ENCODE measurements around the gene ADGRL1.
"Not testable (repeated sequence)": the region's sequence is repeated elsewhere in the genome, so short reads cannot be mapped to it uniquely, and the experiment has no call there.

ADGRL1 gene

DNA sequence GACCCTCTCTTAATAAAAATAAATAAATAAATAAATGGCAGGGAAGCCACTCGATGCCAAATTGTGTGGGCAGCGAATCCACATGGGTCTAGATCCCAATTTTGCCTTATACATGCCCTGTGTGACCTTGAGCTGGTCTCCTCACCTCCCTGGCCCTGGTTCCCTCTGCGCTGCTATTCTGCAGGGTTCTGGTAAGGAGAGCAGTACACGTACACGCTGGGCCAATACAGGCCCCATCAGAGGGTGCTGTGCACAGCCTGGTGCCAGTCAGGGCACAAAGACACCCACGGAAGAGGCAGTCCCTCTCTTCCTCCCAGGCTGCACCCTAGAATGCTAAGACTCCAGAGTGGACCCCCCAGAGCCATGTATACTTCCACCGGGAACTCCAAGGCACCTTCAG lies 17.9 kb downstream of the ADGRL1 start:
- FAIRE-seq, result not testable (repeated sequence)

DNA sequence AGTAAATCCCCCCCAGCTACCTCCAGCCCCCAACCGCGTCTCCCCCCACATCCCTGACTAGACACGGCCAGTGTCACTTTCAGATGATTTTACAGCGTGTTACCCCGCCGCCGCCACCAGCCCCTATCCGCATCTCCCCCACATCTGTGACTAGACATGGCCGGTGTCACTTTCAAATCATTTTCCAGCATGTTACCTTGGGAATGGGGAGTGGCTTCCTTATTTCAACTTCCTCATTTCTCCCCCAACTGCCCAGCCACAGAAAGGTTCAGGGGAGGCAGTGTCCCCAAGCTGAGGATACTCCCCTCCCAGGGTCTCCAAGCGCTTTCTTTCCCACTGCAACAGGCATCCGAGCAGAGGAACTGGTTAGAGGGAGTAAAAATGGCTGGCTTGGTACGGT lies 18.4 kb downstream of the ADGRL1 start:
- no peak for FAIRE-seq

DNA sequence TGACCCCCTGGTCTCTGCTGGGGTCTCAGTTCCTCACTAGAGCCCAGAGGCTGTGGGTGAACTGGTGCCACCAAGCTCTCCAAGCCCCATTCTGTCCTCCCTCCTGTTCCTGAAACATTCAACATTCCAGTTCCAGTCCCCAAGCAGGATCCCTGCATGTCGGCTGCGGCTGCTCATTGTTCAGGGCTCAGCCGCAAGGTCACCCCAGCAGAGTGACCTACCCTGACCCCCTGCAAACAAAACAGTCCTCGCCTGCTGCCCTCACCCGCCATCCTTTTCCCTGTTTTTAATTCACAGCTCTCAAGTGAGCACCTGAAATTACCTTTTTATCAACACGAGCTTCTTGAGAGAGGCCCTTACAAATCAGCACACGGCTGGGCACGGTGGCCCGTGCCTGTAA lies 19.3 kb downstream of the ADGRL1 start:
- FAIRE-seq, result not testable (repeated sequence)

DNA sequence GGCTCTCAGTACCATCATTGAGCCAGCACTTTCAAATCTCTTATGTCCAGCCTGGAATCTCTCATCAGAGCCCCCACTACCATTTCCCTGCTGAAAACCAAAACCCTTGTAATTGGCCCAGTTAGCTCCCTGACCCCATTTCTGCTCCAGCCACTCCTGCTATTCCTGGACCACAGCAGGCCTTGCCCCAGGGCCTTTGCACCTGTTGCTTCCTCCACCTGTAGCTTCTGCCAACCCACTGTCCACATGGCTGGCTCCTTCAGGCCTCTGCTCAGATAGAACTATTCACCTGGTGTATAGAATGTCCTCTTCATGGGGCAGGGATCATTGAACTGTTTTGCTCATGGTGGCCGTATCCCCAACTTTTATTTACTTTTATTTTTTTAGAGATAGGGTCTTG lies 20.3 kb downstream of the ADGRL1 start:
- not testable (repeated sequence) for FAIRE-seq

GRCh38 chr19:14185158-14185557 lies 20.8 kb downstream of the ADGRL1 start:
- no peak for FAIRE-seq

GRCh38 chr19:14183741-14184350 lies 22.1 kb downstream of the ADGRL1 start:
- FAIRE-seq, result no peak

- FAIRE-seq, result no peak
Observed at GRCh38 chr19:14182476-14182875, 23.5 kb downstream of the ADGRL1 start.

DNA sequence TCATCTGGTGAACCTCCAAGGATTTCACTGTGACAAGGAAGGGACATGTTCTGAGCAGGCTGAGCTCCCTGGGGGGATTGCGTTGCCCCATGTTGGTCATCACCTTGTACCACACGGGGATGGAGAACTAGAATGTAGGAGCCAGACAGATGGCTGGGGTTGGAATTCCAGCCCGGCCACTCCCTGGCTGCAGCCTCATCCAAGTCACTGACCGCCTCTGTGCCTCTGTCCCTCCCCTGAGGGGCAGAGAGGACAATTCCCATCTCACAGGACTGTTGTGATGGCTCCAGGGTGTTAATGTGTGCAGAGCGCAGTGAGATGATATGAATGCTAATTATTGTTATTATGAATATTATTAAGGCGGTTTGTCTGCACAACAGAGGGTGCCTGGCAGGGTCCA lies 24.1 kb downstream of the ADGRL1 start:
- FAIRE-seq, result no peak

GRCh38 chr19:14181199-14181598 lies 24.8 kb downstream of the ADGRL1 start:
- not testable (repeated sequence) for FAIRE-seq

GRCh38 chr19:14177496-14178074 lies 28.4 kb downstream of the ADGRL1 start:
- no peak for FAIRE-seq

- no peak for FAIRE-seq
Observed at GRCh38 chr19:14175351-14175792, 30.6 kb downstream of the ADGRL1 start.

DNA sequence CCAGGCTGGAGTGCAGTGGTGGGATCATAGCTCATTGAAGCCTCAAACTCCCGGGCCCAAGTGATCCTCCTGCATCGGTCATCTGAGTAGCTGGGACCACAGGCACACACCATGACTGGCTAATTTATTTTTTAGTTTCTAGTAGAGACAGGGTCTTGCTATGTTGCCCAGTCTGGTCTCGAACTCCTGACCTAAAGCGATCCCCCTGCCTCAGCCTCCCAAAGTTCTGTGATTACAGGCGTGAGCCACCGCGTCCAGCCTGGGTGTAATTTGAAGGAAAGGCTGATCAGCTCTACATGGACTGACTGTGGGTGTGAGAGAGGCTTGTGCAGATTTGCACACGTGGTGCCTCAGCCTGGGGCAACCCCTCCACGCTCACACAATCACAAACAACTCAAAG lies 31.1 kb downstream of the ADGRL1 start:
- FAIRE-seq, result no peak

DNA sequence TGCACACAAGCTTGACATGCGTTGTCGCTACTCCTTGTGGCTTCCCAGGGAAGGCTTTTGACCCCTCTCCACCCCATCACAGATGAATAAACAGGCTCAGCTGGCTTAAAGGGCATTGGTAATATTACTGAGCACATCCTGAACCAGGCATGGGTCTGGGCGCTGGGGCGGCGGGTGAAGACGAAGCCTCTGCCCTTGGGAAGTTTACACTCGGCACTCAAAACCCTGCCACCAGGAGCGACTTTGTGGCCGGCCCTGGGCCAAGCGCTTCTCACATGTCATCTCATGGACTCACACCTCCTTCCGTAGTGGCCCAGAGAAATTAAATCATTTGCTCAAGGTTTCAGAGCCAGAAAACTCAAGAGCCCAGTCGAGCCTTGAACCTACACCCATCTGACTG lies 37.0 kb downstream of the ADGRL1 start:
- FAIRE-seq, result no peak

DNA sequence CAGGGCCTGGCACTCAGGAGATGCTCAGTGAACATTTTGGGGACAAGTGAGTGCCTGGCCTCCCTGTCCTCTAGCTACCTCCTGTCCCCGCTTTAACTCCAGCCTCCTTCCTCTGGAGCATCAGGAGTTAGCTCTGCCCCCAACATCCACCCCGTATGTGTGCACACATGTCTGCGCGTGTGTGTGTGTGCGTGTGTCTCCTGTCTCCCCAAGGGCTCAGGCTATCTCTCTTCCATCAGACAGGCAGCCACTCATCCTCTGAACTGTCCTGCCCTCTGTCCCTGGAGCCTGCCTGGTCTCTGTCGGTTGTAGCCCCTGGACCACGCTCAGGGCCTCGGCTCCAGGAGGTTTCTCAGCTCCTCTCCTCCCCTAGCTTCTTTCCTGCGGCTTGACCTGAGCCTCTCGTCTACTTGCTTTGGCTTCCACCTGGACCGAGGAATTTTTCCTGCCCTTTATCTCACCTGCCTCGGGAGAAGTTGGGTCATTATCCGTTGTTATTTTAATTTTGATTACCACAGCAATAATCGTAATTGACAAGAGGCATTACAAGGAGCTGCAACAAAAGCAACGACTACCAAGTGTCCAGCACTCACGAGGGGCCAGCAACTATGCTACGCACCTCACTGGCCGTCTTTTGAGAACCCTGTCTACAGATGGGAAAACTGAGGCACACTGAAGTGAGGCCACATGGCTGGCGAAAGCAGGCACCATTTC lies 37.6 kb downstream of the ADGRL1 start:
- no peak for FAIRE-seq

DNA sequence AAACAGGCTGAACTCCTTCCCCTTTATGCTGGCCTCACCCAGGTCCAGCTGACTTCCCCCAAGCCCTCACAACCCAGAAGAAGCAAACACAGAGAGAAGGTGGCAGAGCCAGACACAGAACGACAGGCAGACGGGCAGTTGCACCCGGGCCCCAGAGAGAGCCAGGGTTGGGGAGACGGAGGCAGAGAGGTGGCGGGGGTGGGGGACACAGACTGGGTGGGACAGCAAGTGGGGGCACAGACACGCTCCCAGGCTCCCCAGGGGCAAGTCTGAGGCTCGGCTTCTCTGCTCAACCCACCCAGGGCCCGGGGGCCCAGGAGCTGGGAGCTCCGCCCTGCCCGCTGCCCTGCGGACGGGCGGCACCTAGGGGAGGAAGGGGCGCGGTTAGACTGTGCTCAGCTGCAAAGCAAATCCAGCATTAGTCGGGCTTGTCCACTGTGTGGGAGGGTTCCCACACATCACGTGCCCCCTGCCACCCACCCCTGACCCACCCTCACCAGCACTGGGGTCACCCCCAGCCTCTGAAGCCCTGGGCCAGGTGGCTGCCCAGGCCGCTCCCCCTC lies 38.3 kb downstream of the ADGRL1 start:
- no peak for FAIRE-seq

DNA sequence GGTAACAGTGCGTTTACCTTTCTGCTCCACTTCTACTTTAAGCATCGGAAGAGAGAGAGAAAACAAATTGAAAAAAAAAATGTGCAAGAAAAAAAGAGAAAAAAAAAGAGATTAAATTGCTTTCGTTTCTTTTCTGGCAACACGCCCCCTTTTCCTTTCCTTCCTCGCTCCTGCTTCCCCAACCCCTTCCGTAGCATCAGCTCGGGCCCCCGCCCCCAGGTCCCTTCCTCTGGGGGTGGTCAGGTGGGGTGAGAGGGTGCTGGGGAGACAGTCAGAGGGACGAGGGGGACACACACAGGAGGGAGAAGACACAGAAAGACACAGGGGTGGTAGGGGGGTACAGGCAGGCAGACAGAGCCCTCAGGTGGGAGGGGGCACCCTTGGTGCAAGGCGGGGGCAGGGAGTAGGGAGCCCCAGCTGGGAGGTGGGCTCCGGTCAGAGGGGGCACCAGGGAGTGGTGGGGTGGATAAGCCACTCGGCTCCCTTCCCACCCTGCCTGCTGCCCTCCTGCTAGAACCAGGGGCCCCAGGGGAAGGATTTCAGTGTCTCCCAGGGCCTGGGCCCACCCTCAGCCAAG lies 38.9 kb downstream of the ADGRL1 start:
- FAIRE-seq, result no peak

DNA sequence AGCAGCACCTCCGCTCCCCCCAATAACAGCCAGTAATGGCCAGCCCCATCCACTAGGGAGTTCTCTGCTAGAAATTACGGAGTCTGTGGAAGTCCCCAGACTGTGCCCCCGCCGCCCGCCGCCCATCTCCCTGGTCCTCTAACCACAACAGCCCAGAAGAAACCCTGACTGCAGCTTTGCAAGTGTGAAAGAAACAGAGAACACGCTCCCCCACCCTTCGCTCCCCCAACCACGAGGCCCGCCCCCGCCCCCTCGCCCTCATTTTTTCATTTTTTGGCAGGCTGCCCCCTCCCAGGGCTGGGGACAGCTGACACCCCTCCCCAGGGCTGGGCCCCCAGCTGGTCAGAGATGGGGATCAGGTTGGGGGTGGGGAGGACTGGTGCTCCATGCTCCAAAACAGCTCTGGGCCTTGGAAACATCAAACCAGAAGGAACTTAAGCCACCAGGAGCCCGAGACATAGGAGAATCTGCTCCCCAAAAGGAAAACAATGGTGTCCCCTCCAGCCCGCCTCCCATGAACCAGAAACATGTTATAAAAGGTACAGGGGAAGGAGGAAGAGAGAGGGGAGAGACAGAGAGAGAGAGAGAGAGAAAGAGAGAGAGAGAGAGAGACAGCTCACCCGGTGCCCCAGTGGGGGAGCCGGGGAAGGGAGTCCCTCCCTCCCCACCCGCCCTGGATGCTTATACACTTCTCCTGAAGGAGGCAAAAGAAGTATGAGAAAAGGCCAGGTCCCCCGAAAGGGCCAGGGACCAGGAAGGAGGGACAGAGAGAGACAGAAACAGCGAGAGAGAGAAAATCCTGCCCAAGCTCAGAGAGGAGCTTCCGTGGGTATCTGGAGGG lies 39.8 kb downstream of the ADGRL1 start:
- no peak for FAIRE-seq

DNA sequence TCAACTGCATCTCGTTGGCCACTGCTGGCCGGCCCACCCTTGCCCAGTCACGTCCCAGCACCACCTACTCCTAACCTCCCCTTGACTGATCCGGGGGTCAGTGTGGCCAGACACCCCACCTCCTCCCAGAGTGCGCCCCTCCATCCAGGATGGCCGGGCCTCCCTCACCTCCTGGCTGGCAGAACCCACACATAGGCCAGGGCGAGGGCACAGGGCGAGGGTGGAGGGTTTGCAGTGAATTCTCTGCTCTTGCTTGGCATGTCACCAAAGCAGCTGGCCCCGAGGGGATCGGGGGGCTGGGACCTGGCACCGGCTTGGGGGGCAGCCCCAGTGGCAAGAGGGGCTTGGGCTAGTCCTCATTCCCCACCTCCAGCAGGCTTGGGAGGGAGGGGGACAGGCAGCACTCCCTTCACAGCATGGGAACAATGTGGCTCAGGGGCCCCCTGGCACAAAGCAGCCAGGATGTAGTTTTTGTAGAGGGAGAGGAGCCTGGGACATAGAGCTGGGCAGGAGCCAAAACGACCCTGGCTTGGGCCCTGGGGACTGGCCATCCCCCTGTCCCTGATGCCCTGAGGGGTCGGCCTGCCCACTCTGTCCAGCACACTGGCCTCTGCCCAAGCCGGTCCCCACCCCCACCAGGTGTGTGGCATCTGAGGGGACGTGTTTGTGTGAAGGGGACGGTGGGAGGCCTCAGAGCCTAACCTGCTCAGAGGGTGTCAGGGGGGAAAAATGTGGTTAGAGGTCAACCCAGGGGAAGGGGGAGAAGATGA lies 41.1 kb downstream of the ADGRL1 start:
- no peak for FAIRE-seq

GRCh38 chr19:14164082-14164481 lies 41.9 kb downstream of the ADGRL1 start:
- FAIRE-seq, result no peak

- FAIRE-seq, result no peak
Observed at GRCh38 chr19:14162871-14163297, 43.1 kb downstream of the ADGRL1 start.

- no peak for FAIRE-seq
Observed at GRCh38 chr19:14161305-14161704, 44.7 kb downstream of the ADGRL1 start.
